Liver (tissue), 3 donors: Measurements from ENCODE around the gene SYCP2.

ENCODE experiments used
- CTCF ChIP-seq: fragments of 150-350 bp; IDR thresholded peaks from 2 replicates; pipeline ENCODE4 v1.5.1; 2017; ENCODE audit warnings: improper control_type of control experiment, low read depth, low read length; ENCODE audit not compliant: missing input control
- EGR1 ChIP-seq, 2 donors: IDR thresholded peaks; 2 replicates each; pipeline ENCODE4 v1.6.1; 2016 to 2018; ENCODE audit warnings: antibody characterized with exemption in 2 of 2, low read depth in 2 of 2
- GABPA ChIP-seq, 2 donors: IDR thresholded peaks in 1 of 2; conservative IDR thresholded peaks in 1 of 2; 2 replicates each; pipeline ENCODE4 v1.6.1; 2016; ENCODE audit warnings: antibody characterized with exemption in 2 of 2, mild to moderate bottlenecking in 1 of 2, moderate library complexity in 1 of 2
- HNF4A ChIP-seq, 2 donors: conservative IDR thresholded peaks; 2 replicates each; pipeline ENCODE4 v1.6.1; 2016; ENCODE audit warnings: antibody characterized with exemption in 2 of 2, mild to moderate bottlenecking in 2 of 2
- JUND ChIP-seq, 2 donors: IDR thresholded peaks; 2 replicates each; pipeline ENCODE4 v1.6.1; 2016; ENCODE audit warnings: antibody characterized with exemption in 2 of 2
- MAX ChIP-seq: IDR thresholded peaks from 2 replicates; pipeline ENCODE4 v1.6.1; 2016; ENCODE audit warnings: antibody characterized with exemption
- REST ChIP-seq: IDR thresholded peaks from 2 replicates; pipeline ENCODE4 v1.6.1; 2016; ENCODE audit warnings: antibody characterized with exemption, mild to moderate bottlenecking
- SP1 ChIP-seq: IDR thresholded peaks from 2 replicates; pipeline ENCODE4 v1.6.1; 2018; ENCODE audit warnings: antibody characterized with exemption, mild to moderate bottlenecking
- TAF1 ChIP-seq: conservative IDR thresholded peaks from 2 replicates; pipeline ENCODE4 v1.6.1; 2016; ENCODE audit warnings: antibody characterized with exemption, mild to moderate bottlenecking
- YY1 ChIP-seq: IDR thresholded peaks from 2 replicates; pipeline ENCODE4 v1.6.1; 2016; ENCODE audit warnings: antibody characterized with exemption, mild to moderate bottlenecking
- donor health status: healthy.
- donor health status: healthy.

- TF ChIP-seq REST = no peak
- no peak for TF ChIP-seq CTCF
- TF ChIP-seq JUND (IDR thresholded peaks at IDR 0.05) = no peak
- no peak for TF ChIP-seq MAX
- no peak for TF ChIP-seq GABPA (IDR thresholded peaks at IDR 0.05 in 1 of 2, conservative IDR thresholded peaks at IDR 0.05 in 1 of 2)
- no peak for TF ChIP-seq EGR1 (IDR thresholded peaks at IDR 0.05; ENCODE audit: low read depth in 2 of 2)
- TF ChIP-seq SP1 = no peak
- TF ChIP-seq TAF1 = no peak
- TF ChIP-seq HNF4A (conservative IDR thresholded peaks at IDR 0.05) = no peak
- TF ChIP-seq YY1 = no peak
Measured at GRCh38 chr20:59818911-59819310, 114.5 kb downstream of the SYCP2 start.
